ENCODE measurements around the gene TGFB1. TPM values are rescaled to one million over a fixed set of nuclear protein-coding genes. Genes with fewer than 3 reads are reported as not detected.
A peak's percentile ranks its signal among the peaks of the same experiment; 100 is the strongest.

Gene TGFB1
- total and polyA plus RNA-seq, 2 of the 13 experiments (the other 11 are each of a cell fraction or from before 2014, with no cell fraction given): 4.1 to 5.4 TPM

GRCh38 chr19:41323430-41324125 is 30.1 kb downstream of the TGFB1 start (continued):
- peak; percentile 35; the same call in 1 of the 2 replicates for TF ChIP-seq ZFX (CRISPR knock-in tag; IDR thresholded peaks at IDR 0.05; ENCODE audit: low read depth)
- TF ChIP-seq TCF12 (IDR thresholded peaks at IDR 0.05): no peak
- no peak for TF ChIP-seq TCF12 (CRISPR knock-in tag; IDR thresholded peaks at IDR 0.05)
- TF ChIP-seq, protein P1, sequence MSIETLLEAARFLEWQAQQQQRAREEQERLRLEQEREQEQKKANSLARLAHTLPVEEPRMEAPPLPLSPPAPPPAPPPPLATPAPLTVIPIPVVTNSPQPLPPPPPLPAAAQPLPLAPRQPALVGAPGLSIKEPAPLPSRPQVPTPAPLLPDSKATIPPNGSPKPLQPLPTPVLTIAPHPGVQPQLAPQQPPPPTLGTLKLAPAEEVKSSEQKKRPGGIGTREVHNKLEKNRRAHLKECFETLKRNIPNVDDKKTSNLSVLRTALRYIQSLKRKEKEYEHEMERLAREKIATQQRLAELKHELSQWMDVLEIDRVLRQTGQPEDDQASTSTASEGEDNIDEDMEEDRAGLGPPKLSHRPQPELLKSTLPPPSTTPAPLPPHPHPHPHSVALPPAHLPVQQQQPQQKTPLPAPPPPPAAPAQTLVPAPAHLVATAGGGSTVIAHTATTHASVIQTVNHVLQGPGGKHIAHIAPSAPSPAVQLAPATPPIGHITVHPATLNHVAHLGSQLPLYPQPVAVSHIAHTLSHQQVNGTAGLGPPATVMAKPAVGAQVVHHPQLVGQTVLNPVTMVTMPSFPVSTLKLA (IDR thresholded peaks at IDR 0.05): peak; percentile 26; the same call in 1 of the 2 replicates
- no peak for TF ChIP-seq ZNF24 (IDR thresholded peaks at IDR 0.05)
- no peak for TF ChIP-seq ZNF337 (CRISPR knock-in tag; IDR thresholded peaks at IDR 0.05; ENCODE audit: borderline replicate concordance, low read depth)
- no peak for TF ChIP-seq SSRP1 (CRISPR knock-in tag; IDR thresholded peaks at IDR 0.05)
- TF ChIP-seq ZNF280D (CRISPR knock-in tag; IDR thresholded peaks at IDR 0.05): no peak; the same call in 1 of the 2 replicates
- TF ChIP-seq MTF2 (CRISPR knock-in tag; IDR thresholded peaks at IDR 0.05; ENCODE audit: borderline replicate concordance): no peak
- no peak for TF ChIP-seq FIP1L1 (IDR thresholded peaks at IDR 0.05; ENCODE audit: borderline replicate concordance, insufficient read depth, low read depth, low read length)
- 0 out of 2 replicates have a peak, but pooled peaks have one; percentile 17 for TF ChIP-seq ERF (CRISPR knock-in tag; IDR thresholded peaks at IDR 0.05)
- TF ChIP-seq ZNF136 (CRISPR knock-in tag; IDR thresholded peaks at IDR 0.05; ENCODE audit: low read depth): no peak
- TF ChIP-seq BRF2 (CRISPR knock-in tag; IDR thresholded peaks at IDR 0.05): no peak
- no peak for TF ChIP-seq SYNCRIP (IDR thresholded peaks at IDR 0.05; ENCODE audit: insufficient read depth, low read depth, low read length)
- TF ChIP-seq, protein P2, sequence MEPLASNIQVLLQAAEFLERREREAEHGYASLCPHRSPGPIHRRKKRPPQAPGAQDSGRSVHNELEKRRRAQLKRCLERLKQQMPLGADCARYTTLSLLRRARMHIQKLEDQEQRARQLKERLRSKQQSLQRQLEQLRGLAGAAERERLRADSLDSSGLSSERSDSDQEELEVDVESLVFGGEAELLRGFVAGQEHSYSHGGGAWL (CRISPR knock-in tag; IDR thresholded peaks at IDR 0.05): no peak
- TF ChIP-seq MIXL1 (CRISPR knock-in tag; IDR thresholded peaks at IDR 0.05): no peak
- no peak for TF ChIP-seq ZNF672 (CRISPR knock-in tag; IDR thresholded peaks at IDR 0.05)
- TF ChIP-seq SOX5 (CRISPR knock-in tag; IDR thresholded peaks at IDR 0.05; ENCODE audit: borderline replicate concordance): no peak; the same call in 1 of the 2 replicates
- TF ChIP-seq, protein P3, sequence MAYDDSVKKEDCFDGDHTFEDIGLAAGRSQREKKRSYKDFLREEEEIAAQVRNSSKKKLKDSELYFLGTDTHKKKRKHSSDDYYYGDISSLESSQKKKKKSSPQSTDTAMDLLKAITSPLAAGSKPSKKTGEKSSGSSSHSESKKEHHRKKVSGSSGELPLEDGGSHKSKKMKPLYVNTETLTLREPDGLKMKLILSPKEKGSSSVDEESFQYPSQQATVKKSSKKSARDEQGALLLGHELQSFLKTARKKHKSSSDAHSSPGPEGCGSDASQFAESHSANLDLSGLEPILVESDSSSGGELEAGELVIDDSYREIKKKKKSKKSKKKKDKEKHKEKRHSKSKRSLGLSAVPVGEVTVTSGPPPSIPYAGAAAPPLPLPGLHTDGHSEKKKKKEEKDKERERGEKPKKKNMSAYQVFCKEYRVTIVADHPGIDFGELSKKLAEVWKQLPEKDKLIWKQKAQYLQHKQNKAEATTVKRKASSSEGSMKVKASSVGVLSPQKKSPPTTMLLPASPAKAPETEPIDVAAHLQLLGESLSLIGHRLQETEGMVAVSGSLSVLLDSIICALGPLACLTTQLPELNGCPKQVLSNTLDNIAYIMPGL (CRISPR knock-in tag; IDR thresholded peaks at IDR 0.05; ENCODE audit: borderline replicate concordance in 1 of 2, low read depth in 1 of 2): no peak; a peak in 1 of 4 replicates
- TF ChIP-seq U2AF2 (IDR thresholded peaks at IDR 0.05; ENCODE audit: low read depth, low read length): no peak
- TF ChIP-seq RFXANK (CRISPR knock-in tag; IDR thresholded peaks at IDR 0.05): no peak
- no peak for TF ChIP-seq CHCHD3 (CRISPR knock-in tag; IDR thresholded peaks at IDR 0.05)
- TF ChIP-seq ZNF891 (CRISPR knock-in tag; IDR thresholded peaks at IDR 0.05): no peak

Data from HepG2 (cell line).